Epithelial cell of esophagus (primary cell): Measurements from ENCODE around the gene ABHD11.

Experiments used
- DNase-seq: peaks from one replicate; pipeline ENCODE4 v3.0.0; 2010; ENCODE audit warnings: low read depth
- H3K4me3 ChIP-seq: 2 replicates; pipeline ENCODE4 v1.5.1; 2011; ENCODE audit warnings: mild to moderate bottlenecking, low read length, control low read depth
- CTCF ChIP-seq: IDR thresholded peaks from 2 replicates; pipeline ENCODE4 v1.5.1; 2011; ENCODE audit warnings: low read depth, mild to moderate bottlenecking, low read length, control low read depth, inconsistent platforms; ENCODE audit not compliant: insufficient read depth; ENCODE audit errors: missing control alignments

The ABHD11 gene

DNA sequence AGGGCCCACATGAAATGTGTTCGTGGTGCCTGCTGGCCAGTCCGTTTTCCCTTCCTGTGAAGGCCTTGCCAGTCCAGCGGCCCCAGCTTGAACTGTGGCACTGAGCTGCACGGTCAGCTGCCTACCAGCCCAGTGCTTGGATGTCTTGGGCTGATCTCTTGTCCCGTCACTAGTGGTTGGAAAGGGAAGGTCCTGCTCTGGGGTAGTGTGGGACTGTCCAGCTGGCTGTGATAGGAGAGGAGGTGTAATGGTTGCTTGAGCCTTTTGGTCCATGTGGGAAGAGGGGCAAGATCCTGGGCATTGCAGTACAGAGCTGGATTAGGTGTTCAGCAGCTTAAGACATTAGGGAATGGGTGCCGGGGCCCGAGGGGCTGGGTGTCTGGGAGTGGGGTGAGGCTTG lies 40.2 kb downstream of the ABHD11 start:
- H3K4me3 ChIP-seq, result no peak overlapping the region
- no peak for DNase-seq
- TF ChIP-seq CTCF, result no peak

DNA sequence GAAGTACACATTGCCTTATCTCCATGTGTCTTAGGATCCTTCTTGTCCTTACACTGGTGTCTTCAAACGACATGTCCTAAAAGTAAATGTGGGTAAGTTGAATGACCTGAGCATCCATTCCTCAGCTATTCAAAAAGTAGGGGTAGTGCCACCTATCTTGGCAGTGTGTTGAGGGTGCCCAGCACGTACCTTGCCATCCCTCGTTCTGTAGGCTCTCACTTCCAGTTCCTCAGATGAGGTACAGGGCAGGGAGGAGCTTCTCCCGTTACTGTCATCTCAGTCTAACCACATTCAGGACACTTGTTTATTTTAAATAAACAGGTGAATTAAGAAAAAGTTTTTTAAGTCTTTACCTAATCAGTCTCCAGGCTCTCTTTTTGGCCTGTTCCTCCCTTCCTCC lies 42.2 kb downstream of the ABHD11 start:
- no peak for DNase-seq
- H3K4me3 ChIP-seq, result no peak overlapping the region
- TF ChIP-seq CTCF, result no peak

GRCh38 chr7:73690646-73691045 lies 48.0 kb downstream of the ABHD11 start:
- DNase-seq, result no peak
- TF ChIP-seq CTCF, result no peak
- no peak overlapping the region for H3K4me3 ChIP-seq

- no peak overlapping the region for H3K4me3 ChIP-seq
- TF ChIP-seq CTCF, result no peak
- DNase-seq, result no peak
Observed at GRCh38 chr7:73688288-73688687, 50.3 kb downstream of the ABHD11 start.
